Activated CD8-positive, alpha-beta memory T cell treated with anti-CD3 and anti-CD28 coated beads for 4 hours (primary cell): Measurements from ENCODE around the gene MMP23B.

Experiments
- DNase-seq, 2 donors: peaks; one replicate each; pipeline ENCODE4 v3.0.0-alpha.2; 2020; ENCODE audit warnings: low read depth in 2 of 2

MMP23B gene

GRCh38 chr1:1602968-1603506, 28.9 kb upstream of the MMP23B start:
- DNase-seq = no peak

GRCh38 chr1:1603671-1604373, 28.2 kb upstream of the MMP23B start:
- no peak for DNase-seq

GRCh38 chr1:1604374-1605033, 27.5 kb upstream of the MMP23B start:
- DNase-seq = no peak

GRCh38 chr1:1605034-1605591, 26.9 kb upstream of the MMP23B start:
- no peak for DNase-seq

GRCh38 chr1:1605724-1606123, 26.2 kb upstream of the MMP23B start:
- DNase-seq = no peak

GRCh38 chr1:1606232-1606631, 25.7 kb upstream of the MMP23B start:
- DNase-seq = no peak

GRCh38 chr1:1609822-1610485, 22.0 kb upstream of the MMP23B start:
- no peak for DNase-seq

- DNase-seq = no peak
Observed at GRCh38 chr1:1610796-1611195, 21.2 kb upstream of the MMP23B start.

- DNase-seq = no peak
Observed at GRCh38 chr1:1612104-1612400, 19.9 kb upstream of the MMP23B start.

- DNase-seq = no peak
Observed at GRCh38 chr1:1613509-1614082, 18.4 kb upstream of the MMP23B start.

- DNase-seq = peak; percentile 22 to 51
Observed at GRCh38 chr1:1614204-1614953, 17.6 kb upstream of the MMP23B start.

GRCh38 chr1:1614954-1615255, 17.1 kb upstream of the MMP23B start:
- no peak for DNase-seq

- DNase-seq = peak; percentile 94 to 96
Observed at GRCh38 chr1:1615256-1616044, 16.5 kb upstream of the MMP23B start, which contains the start of gene MIB2. MIB2 (plus strand) TSS chr1:1615500; CDS start chr1:1623453, 7,953 bp downstream.

- no peak for DNase-seq
Observed at GRCh38 chr1:1616045-1616790, 15.8 kb upstream of the MMP23B start.

- no peak for DNase-seq
Observed at GRCh38 chr1:1616838-1617237, 15.1 kb upstream of the MMP23B start.

GRCh38 chr1:1617516-1617915, 14.5 kb upstream of the MMP23B start:
- no peak for DNase-seq

- DNase-seq = no peak
Observed at GRCh38 chr1:1617925-1618324, 14.0 kb upstream of the MMP23B start.

GRCh38 chr1:1618396-1619068, 13.4 kb upstream of the MMP23B start:
- DNase-seq = no peak

- DNase-seq = no peak
Observed at GRCh38 chr1:1619917-1620361, 12.0 kb upstream of the MMP23B start.
